HL-60 (cell line): ENCODE results near the gene ZNF57.
"Not testable (repeated sequence)": the region's sequence is repeated elsewhere in the genome, so short reads cannot be mapped to it uniquely, and the experiment has no call there.

ENCODE experiments used
- CTCF ChIP-seq: IDR thresholded peaks from one replicate; pipeline ENCODE4 v1.5.1; 2011; ENCODE audit warnings: low read length, control low read depth, inconsistent platforms; ENCODE audit not compliant: insufficient read depth
- POLR2AphosphoS5 ChIP-seq: IDR thresholded peaks from 2 replicates; pipeline ENCODE4 v1.6.1; 2012; ENCODE audit warnings: low read depth

- not testable (repeated sequence) for TF ChIP-seq CTCF, POLR2AphosphoS5
Observed at GRCh38 chr19:2963631-2964030, 62.9 kb downstream of the ZNF57 start.
